OCI-LY7 (cell line): Measurements from ENCODE around the gene TASOR2.

Experiments used
- CTCF ChIP-seq: fragments of 200-600 bp; sonication (generic); conservative IDR thresholded peaks from 2 replicates; pipeline ENCODE4 v1.5.1; 2014; ENCODE audit warnings: mild to moderate bottlenecking, antibody characterized with exemption, low read length, moderate library complexity, mixed read lengths
- EZH2phosphoT487 ChIP-seq: fragments of 200-600 bp; sonication (generic); IDR thresholded peaks from 2 replicates; pipeline ENCODE4 v1.6.1; 2018; ENCODE audit warnings: low read depth, borderline replicate concordance, mild to moderate bottlenecking, mixed run types, antibody characterized with exemption, low read length, moderate library complexity, mixed read lengths

GRCh38 chr10:5720182-5720581 lies 35.5 kb downstream of the TASOR2 start:
- TF ChIP-seq EZH2phosphoT487 = no peak
- no peak for TF ChIP-seq CTCF
